HG03045 (cell line): ENCODE measurements around the gene SOD1.

ENCODE experiments used
- ATAC-seq: cut with Tn5 transposase; IDR thresholded peaks from one replicate; pipeline ENCODE4 v1.9.1; 2021; ENCODE audit warnings: mild to moderate bottlenecking, moderate library complexity; ENCODE audit not compliant: unreplicated experiment

SOD1 gene

GRCh38 chr21:31678478-31678877 lies 19.0 kb downstream of the SOD1 start:
- ATAC-seq, result no peak

- ATAC-seq, result no peak
Observed at GRCh38 chr21:31682620-31683019, 23.1 kb downstream of the SOD1 start.

- ATAC-seq, result no peak
Observed at GRCh38 chr21:31683029-31683428, 23.5 kb downstream of the SOD1 start.

- ATAC-seq, result no peak
Observed at GRCh38 chr21:31684918-31685317, 25.4 kb downstream of the SOD1 start.

GRCh38 chr21:31686272-31686915 lies 26.9 kb downstream of the SOD1 start:
- ATAC-seq, result no peak

- no peak for ATAC-seq
Observed at GRCh38 chr21:31687108-31687507, 27.6 kb downstream of the SOD1 start.

- ATAC-seq, result no peak
Observed at GRCh38 chr21:31688603-31689368, 29.3 kb downstream of the SOD1 start.

- ATAC-seq, result no peak
Observed at GRCh38 chr21:31693222-31693621, 33.7 kb downstream of the SOD1 start.

GRCh38 chr21:31696424-31696823 lies 36.9 kb downstream of the SOD1 start:
- no peak for ATAC-seq

GRCh38 chr21:31698461-31698860 lies 39.0 kb downstream of the SOD1 start:
- no peak for ATAC-seq

GRCh38 chr21:31700040-31700439 lies 40.5 kb downstream of the SOD1 start:
- no peak for ATAC-seq

GRCh38 chr21:31706562-31706961 lies 47.1 kb downstream of the SOD1 start:
- ATAC-seq, result no peak

- no peak for ATAC-seq
Observed at GRCh38 chr21:31707499-31707898, 48.0 kb downstream of the SOD1 start.

- no peak for ATAC-seq
Observed at GRCh38 chr21:31708541-31708940, 49.0 kb downstream of the SOD1 start.

GRCh38 chr21:31710586-31710985 lies 51.1 kb downstream of the SOD1 start:
- ATAC-seq, result no peak

- no peak for ATAC-seq
Observed at GRCh38 chr21:31711326-31711725, 51.8 kb downstream of the SOD1 start.

- ATAC-seq, result no peak
Observed at GRCh38 chr21:31711745-31712285, 52.3 kb downstream of the SOD1 start.

GRCh38 chr21:31713115-31713514 lies 53.6 kb downstream of the SOD1 start:
- no peak for ATAC-seq

- no peak for ATAC-seq
Observed at GRCh38 chr21:31713973-31714740, 54.7 kb downstream of the SOD1 start.

- no peak for ATAC-seq
Observed at GRCh38 chr21:31714741-31715365, 55.4 kb downstream of the SOD1 start.

GRCh38 chr21:31716106-31716505 lies 56.6 kb downstream of the SOD1 start:
- no peak for ATAC-seq
